HG03378 (cell line): ENCODE results near the gene TENT4B.
"Not testable (repeated sequence)": the region's sequence is repeated elsewhere in the genome, so short reads cannot be mapped to it uniquely, and the experiment has no call there.

ENCODE experiments used
- ATAC-seq: cut with Tn5 transposase; IDR thresholded peaks from one replicate; pipeline ENCODE4 v1.9.1; 2021; ENCODE audit warnings: mild to moderate bottlenecking, moderate library complexity; ENCODE audit not compliant: unreplicated experiment

Gene TENT4B

GRCh38 chr16:50152807-50153595 lies at the start of gene TENT4B:
TSS of gene TENT4B (plus strand) at chr16:50153306. CDS start at chr16:50153622, 316 bp downstream.
- ATAC-seq = peak; percentile 77

GRCh38 chr16:50103764-50104163 lies 49.3 kb upstream of the TENT4B start:
- no peak for ATAC-seq

GRCh38 chr16:50114357-50115129 lies 38.6 kb upstream of the TENT4B start:
- ATAC-seq = no peak

- no peak for ATAC-seq
These were observed 32.4 kb upstream of the TENT4B start for GRCh38 chr16:50120711-50121110.

- no peak for ATAC-seq
These were observed 31.8 kb upstream of the TENT4B start for GRCh38 chr16:50121278-50121677.

- peak; percentile 57 for ATAC-seq
These were observed 31.2 kb upstream of the TENT4B start for GRCh38 chr16:50121721-50122445.

GRCh38 chr16:50123417-50123816 lies 29.7 kb upstream of the TENT4B start:
- no peak for ATAC-seq

GRCh38 chr16:50124769-50125168 lies 28.3 kb upstream of the TENT4B start:
- no peak for ATAC-seq

- no peak for ATAC-seq
These were observed 26.9 kb upstream of the TENT4B start for GRCh38 chr16:50126183-50126582.

GRCh38 chr16:50132571-50132970 lies 20.5 kb upstream of the TENT4B start:
- ATAC-seq = not testable (repeated sequence)

GRCh38 chr16:50133214-50133613 lies 19.9 kb upstream of the TENT4B start:
- no peak for ATAC-seq

- ATAC-seq = no peak
These were observed 16.7 kb upstream of the TENT4B start for GRCh38 chr16:50136399-50136798.

- ATAC-seq = no peak
These were observed 15.8 kb upstream of the TENT4B start for GRCh38 chr16:50137268-50137667.

- ATAC-seq = no peak
These were observed 13.5 kb upstream of the TENT4B start for GRCh38 chr16:50139580-50139979.

GRCh38 chr16:50144211-50144610 lies 8.9 kb upstream of the TENT4B start:
- no peak for ATAC-seq

- no peak for ATAC-seq
These were observed 6.3 kb upstream of the TENT4B start for GRCh38 chr16:50146479-50147435.

GRCh38 chr16:50151322-50151721 lies 1.8 kb upstream of the TENT4B start:
- no peak for ATAC-seq

- ATAC-seq = no peak
These were observed 1.4 kb upstream of the TENT4B start for GRCh38 chr16:50151756-50152155.

- ATAC-seq = peak; percentile 65
These were observed 727 bp upstream of the TENT4B start for GRCh38 chr16:50152351-50152806.
